HepG2 (cell line): ENCODE data around the gene GNB1. TPM values are rescaled to one million over a fixed set of nuclear protein-coding genes. Genes with fewer than 3 reads are reported as not detected.

Experiments
- ASH2L ChIP-seq: fragments of 300-600, 200-600 bp; sonication (generic); IDR thresholded peaks from 2 replicates; pipeline ENCODE4 v1.7.0; 2017; ENCODE audit warnings: low read depth, mild to moderate bottlenecking, moderate library complexity, mixed read lengths, low read length; ENCODE audit not compliant: insufficient read length
- BHLHE40 ChIP-seq: IDR thresholded peaks from 2 replicates; pipeline ENCODE4 v1.6.1; 2011; ENCODE audit warnings: low read length, improper control_type of control experiment
- KDM2A ChIP-seq: sonication (generic); formaldehyde crosslinking; IDR thresholded peaks from 2 replicates; pipeline ENCODE4 v1.4.0; 2020; ENCODE audit warnings: low read depth, missing genetic modification reagents, borderline replicate concordance
- KDM3A ChIP-seq: IDR thresholded peaks from 2 replicates; pipeline ENCODE4 v1.6.1; 2018; ENCODE audit warnings: low read depth, missing compliant biosample characterization
- PHF21A ChIP-seq: sonication (generic); formaldehyde crosslinking; IDR thresholded peaks from 2 replicates; pipeline ENCODE4 v1.5.0; 2020; ENCODE audit warnings: mild to moderate bottlenecking, missing genetic modification reagents
- SIN3A ChIP-seq: IDR thresholded peaks from 2 replicates; pipeline ENCODE4 v1.6.1; 2011; ENCODE audit warnings: low read depth, mild to moderate bottlenecking, control low read depth, low read length, borderline replicate concordance
- SOX5 ChIP-seq: IDR thresholded peaks from 2 replicates; pipeline ENCODE4 v1.6.1; 2016; ENCODE audit warnings: borderline replicate concordance
- TAF15 ChIP-seq: fragments of 200-400 bp; formaldehyde crosslinking; IDR thresholded peaks from one replicate; pipeline ENCODE4 v1.6.1; 2018; ENCODE audit warnings: mild to moderate bottlenecking, low read depth, low read length; ENCODE audit not compliant: poor library complexity, severe bottlenecking
- TBX2 ChIP-seq: sonication (generic); formaldehyde crosslinking; IDR thresholded peaks from 2 replicates; pipeline ENCODE4 v1.5.0; 2020; ENCODE audit warnings: missing genetic modification reagents, mild to moderate bottlenecking, borderline replicate concordance
- TGIF2 ChIP-seq: IDR thresholded peaks from 2 replicates; pipeline ENCODE4 v1.6.1; 2016; ENCODE audit warnings: control low read depth, missing compliant biosample characterization
- ZNF143 ChIP-seq: sonication (generic); formaldehyde crosslinking; IDR thresholded peaks from 2 replicates; pipeline ENCODE4 v1.4.0; 2020; ENCODE audit warnings: missing genetic modification reagents
- ZNF350 ChIP-seq: sonication (generic); formaldehyde crosslinking; IDR thresholded peaks from 2 replicates; pipeline ENCODE4 v1.4.0; 2020; ENCODE audit warnings: mild to moderate bottlenecking, low read depth, missing genetic modification reagents, borderline replicate concordance
- ZNF460 ChIP-seq: sonication (generic); formaldehyde crosslinking; IDR thresholded peaks from 2 replicates; pipeline ENCODE4 v1.5.1; 2020; ENCODE audit warnings: missing genetic modification reagents, mild to moderate bottlenecking, borderline replicate concordance
- ZNF557 ChIP-seq: sonication (generic); formaldehyde crosslinking; IDR thresholded peaks from 2 replicates; pipeline ENCODE4 v1.4.0; 2020; ENCODE audit warnings: missing genetic modification reagents
- polyA plus RNA-seq, 8 experiments: library from polyadenylated mRNA; depleted of rRNA in 3 of 8; stranded (reverse) in 7 of 8; unstranded in 1 of 8; fragments of >200 nt; fragmentation: Illumina TruSeq in 4 of 8; extraction: Trizol in 4 of 8; gene quantifications; 2 replicates each; pipeline versions ENCODE4 v1.2.1 to v1.2.3, GENCODE V29; 2011 to 2016; ENCODE audit warnings: low read depth in 4 of 8, missing spikeins in 1 of 8, mixed read lengths in 1 of 8; ENCODE audit not compliant: insufficient read depth in 1 of 8
- total RNA-seq, 5 experiments: library from RNA; depleted of rRNA; stranded (reverse); fragments of >200 nt; fragmentation: Illumina TruSeq; extraction: Trizol; gene quantifications; 2 replicates each; pipeline ENCODE4 v1.2.3, GENCODE V29; 2016; ENCODE audit warnings: low read depth in 1 of 5
- TF ChIP-seq, protein P1 (sequence below): sonication (generic); formaldehyde crosslinking; IDR thresholded peaks from 2 replicates; pipeline ENCODE4 v1.5.1; 2020; ENCODE audit warnings: mild to moderate bottlenecking, missing genetic modification reagents, moderate library complexity
- TF ChIP-seq, protein P2 (sequence below), 2 experiments: fragments of 450-650 bp in 1 of 2; sonication (generic) in 1 of 2; formaldehyde crosslinking in 1 of 2; IDR thresholded peaks; 2 replicates each; pipeline versions ENCODE4 v1.6.1 to v1.8.0; 2016 to 2022; ENCODE audit warnings: antibody characterized with exemption in 1 of 2, mild to moderate bottlenecking in 1 of 2, missing genetic modification reagents in 1 of 2

The GNB1 gene
- total and polyA plus RNA-seq, 2 of the 13 experiments (the other 11 are each of a cell fraction or from before 2014, with no cell fraction given): 66.2 to 327 TPM

DNA sequence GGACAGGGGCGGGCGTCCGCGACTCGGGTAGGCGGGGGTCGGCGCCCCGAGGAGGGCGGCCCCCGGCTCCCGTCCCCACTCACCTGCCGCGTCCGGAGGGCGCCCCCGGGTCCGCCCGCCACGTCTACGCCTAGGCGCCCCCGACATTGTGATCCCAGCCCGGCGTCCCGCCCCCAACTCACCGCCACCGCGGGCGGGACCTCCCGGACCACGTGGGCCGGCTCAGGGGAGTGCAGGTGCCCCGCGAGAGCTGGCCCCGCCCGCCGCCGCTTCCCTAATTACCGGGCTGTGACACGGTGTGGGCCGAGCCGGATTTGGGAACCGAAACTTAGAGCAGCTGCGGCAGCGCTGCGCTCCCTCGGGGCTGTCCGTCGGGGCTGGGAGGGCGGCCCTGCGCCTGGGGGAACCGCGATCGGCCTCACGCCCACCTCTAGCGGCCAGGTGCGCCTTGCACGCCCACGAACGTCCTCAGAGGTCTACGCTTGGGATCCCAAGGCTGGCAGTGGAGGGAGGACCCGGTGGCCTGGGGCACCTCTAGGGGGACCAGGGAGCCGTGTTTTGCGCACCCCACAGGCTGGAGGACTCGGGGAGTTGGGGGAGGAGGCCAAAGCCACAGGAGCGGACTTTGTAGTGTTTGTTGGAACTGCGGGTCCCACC, 112.1 kb downstream of the GNB1 start (continued):
- TF ChIP-seq, protein P1, sequence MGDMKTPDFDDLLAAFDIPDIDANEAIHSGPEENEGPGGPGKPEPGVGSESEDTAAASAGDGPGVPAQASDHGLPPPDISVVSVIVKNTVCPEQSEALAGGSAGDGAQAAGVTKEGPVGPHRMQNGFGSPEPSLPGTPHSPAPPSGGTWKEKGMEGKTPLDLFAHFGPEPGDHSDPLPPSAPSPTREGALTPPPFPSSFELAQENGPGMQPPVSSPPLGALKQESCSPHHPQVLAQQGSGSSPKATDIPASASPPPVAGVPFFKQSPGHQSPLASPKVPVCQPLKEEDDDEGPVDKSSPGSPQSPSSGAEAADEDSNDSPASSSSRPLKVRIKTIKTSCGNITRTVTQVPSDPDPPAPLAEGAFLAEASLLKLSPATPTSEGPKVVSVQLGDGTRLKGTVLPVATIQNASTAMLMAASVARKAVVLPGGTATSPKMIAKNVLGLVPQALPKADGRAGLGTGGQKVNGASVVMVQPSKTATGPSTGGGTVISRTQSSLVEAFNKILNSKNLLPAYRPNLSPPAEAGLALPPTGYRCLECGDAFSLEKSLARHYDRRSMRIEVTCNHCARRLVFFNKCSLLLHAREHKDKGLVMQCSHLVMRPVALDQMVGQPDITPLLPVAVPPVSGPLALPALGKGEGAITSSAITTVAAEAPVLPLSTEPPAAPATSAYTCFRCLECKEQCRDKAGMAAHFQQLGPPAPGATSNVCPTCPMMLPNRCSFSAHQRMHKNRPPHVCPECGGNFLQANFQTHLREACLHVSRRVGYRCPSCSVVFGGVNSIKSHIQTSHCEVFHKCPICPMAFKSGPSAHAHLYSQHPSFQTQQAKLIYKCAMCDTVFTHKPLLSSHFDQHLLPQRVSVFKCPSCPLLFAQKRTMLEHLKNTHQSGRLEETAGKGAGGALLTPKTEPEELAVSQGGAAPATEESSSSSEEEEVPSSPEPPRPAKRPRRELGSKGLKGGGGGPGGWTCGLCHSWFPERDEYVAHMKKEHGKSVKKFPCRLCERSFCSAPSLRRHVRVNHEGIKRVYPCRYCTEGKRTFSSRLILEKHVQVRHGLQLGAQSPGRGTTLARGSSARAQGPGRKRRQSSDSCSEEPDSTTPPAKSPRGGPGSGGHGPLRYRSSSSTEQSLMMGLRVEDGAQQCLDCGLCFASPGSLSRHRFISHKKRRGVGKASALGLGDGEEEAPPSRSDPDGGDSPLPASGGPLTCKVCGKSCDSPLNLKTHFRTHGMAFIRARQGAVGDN (CRISPR knock-in tag): peak; percentile 84
- peak; percentile 90 for TF ChIP-seq KDM2A (CRISPR knock-in tag)
- TF ChIP-seq, protein P2, sequence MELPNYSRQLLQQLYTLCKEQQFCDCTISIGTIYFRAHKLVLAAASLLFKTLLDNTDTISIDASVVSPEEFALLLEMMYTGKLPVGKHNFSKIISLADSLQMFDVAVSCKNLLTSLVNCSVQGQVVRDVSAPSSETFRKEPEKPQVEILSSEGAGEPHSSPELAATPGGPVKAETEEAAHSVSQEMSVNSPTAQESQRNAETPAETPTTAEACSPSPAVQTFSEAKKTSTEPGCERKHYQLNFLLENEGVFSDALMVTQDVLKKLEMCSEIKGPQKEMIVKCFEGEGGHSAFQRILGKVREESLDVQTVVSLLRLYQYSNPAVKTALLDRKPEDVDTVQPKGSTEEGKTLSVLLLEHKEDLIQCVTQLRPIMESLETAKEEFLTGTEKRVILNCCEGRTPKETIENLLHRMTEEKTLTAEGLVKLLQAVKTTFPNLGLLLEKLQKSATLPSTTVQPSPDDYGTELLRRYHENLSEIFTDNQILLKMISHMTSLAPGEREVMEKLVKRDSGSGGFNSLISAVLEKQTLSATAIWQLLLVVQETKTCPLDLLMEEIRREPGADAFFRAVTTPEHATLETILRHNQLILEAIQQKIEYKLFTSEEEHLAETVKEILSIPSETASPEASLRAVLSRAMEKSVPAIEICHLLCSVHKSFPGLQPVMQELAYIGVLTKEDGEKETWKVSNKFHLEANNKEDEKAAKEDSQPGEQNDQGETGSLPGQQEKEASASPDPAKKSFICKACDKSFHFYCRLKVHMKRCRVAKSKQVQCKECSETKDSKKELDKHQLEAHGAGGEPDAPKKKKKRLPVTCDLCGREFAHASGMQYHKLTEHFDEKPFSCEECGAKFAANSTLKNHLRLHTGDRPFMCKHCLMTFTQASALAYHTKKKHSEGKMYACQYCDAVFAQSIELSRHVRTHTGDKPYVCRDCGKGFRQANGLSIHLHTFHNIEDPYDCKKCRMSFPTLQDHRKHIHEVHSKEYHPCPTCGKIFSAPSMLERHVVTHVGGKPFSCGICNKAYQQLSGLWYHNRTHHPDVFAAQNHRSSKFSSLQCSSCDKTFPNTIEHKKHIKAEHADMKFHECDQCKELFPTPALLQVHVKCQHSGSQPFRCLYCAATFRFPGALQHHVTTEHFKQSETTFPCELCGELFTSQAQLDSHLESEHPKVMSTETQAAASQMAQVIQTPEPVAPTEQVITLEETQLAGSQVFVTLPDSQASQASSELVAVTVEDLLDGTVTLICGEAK (IDR thresholded peaks at IDR 0.05): no peak
- TF ChIP-seq, protein P2 (CRISPR knock-in tag; IDR thresholded peaks at IDR 0.05): no peak
- TF ChIP-seq TAF15: no peak
- TF ChIP-seq PHF21A (CRISPR knock-in tag): peak; percentile 41; the same call in 1 of the 2 replicates
- 0 out of 2 replicates have a peak, but pooled peaks have one; percentile 15 for TF ChIP-seq SOX5 (CRISPR knock-in tag)
- peak; percentile 73; the same call in 1 of the 2 replicates for TF ChIP-seq TBX2 (CRISPR knock-in tag)
- TF ChIP-seq TGIF2: no peak
- TF ChIP-seq ZNF557 (CRISPR knock-in tag): no peak; the same call in 1 of the 2 replicates
- TF ChIP-seq BHLHE40: no peak
- TF ChIP-seq ZNF460 (CRISPR knock-in tag): no peak
- peak; percentile 72 for TF ChIP-seq ZNF350 (CRISPR knock-in tag)
- TF ChIP-seq SIN3A: peak; percentile 66; the same call in 1 of the 2 replicates
- TF ChIP-seq ASH2L: no peak
- TF ChIP-seq KDM3A: 0 out of 2 replicates have a peak, but pooled peaks have one; percentile 35
- no peak for TF ChIP-seq ZNF143 (CRISPR knock-in tag)
